BJ (cell line): ENCODE data around the gene HINFP. TPM values are rescaled to one million over a fixed set of nuclear protein-coding genes. Genes with fewer than 3 reads are reported as not detected.
"Not testable (repeated sequence)": the region's sequence is repeated elsewhere in the genome, so short reads cannot be mapped to it uniquely, and the experiment has no call there.

Source experiments
- CTCF ChIA-PET: fragments of 350-600 bp; formaldehyde crosslinking; extraction: SDS; loops from one replicate; lab custom pipeline; 2021; ENCODE audit warnings: antibody characterized with exemption, inconsistent platforms; lab: Yijun Ruan, JAX
- POLR2A ChIA-PET: fragments of 300-600 bp; sonication (Branson Sonifier 250); formaldehyde crosslinking; extraction: SDS; loops from one replicate; lab custom pipeline; 2021; ENCODE audit warnings: antibody characterized with exemption; lab: Charles Lee
- DNase-seq: peaks from one replicate; pipeline ENCODE4 v3.0.0-alpha.2; 2011; ENCODE audit warnings: low read depth
- H3K27me3 ChIP-seq: 2 replicates; pipeline ENCODE4 v1.6.0; 2011; ENCODE audit warnings: low read length; ENCODE audit not compliant: control insufficient read depth, insufficient read depth
- H3K36me3 ChIP-seq: 2 replicates; pipeline ENCODE4 v1.5.1; 2011; ENCODE audit warnings: low read length; ENCODE audit not compliant: control insufficient read depth, insufficient read depth
- H3K4me3 ChIP-seq: 2 replicates; pipeline ENCODE4 v1.5.1; 2011; ENCODE audit warnings: low read depth, mild to moderate bottlenecking, control low read depth, low read length
- polyA plus RNA-seq: library from polyadenylated mRNA; depleted of rRNA; stranded (reverse); fragments of >200 nt; gene quantifications from 2 replicates; pipeline ENCODE4 v1.2.3, GENCODE V29; 2011
- TF ChIP-seq, protein P1 (sequence below): IDR thresholded peaks from 2 replicates; pipeline ENCODE4 v1.5.1; 2011; ENCODE audit warnings: low read depth, mild to moderate bottlenecking, control low read depth, inconsistent platforms, low read length, moderate library complexity; ENCODE audit not compliant: insufficient read depth

The HINFP gene
- polyA plus RNA-seq, 1 experiment = 27.3 TPM

DNA sequence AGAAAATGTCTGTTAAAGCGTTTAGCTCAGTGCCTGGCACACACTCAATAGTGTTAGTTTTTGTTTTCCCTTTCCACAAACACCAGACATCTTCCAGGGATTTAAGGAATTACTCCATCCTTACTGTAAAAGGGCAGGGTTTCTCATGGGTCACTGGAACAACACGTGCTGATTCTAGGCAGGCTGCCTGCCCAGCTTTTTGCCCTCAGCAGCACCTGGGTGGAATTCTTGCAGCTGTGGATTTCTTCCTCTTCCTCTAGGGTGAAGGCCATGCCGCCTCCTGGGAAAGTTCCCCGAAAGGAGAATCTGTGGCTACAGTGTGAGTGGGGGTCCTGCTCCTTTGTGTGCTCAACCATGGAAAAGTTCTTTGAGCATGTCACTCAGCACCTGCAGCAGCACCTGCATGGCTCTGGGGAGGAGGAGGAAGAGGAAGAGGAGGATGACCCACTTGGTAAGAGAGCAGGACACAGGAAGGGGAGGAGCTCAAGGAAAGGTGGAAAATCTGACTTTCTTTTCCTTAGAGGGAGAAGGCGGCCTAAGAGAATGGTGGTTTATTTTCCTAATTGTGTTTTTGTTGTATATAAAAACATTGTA is 5.4 kb downstream of the HINFP start:
- CTCF ChIA-PET = interaction anchor here (1.0 to 3.1 kb wide), 3 partner anchors 18 to 197 kb away, joined by 3 to 14 read pairs (median 3); no protein-coding TSS in a partner anchor
- Histone ChIP-seq H3K36me3 (peaks cover 13% of the 10 kb centered on the region), H3K27me3 (no peaks in the 10 kb centered on the region), H3K4me3 (no peak overlapping the region)
- DNase-seq = no peak
- TF ChIP-seq, protein P1, sequence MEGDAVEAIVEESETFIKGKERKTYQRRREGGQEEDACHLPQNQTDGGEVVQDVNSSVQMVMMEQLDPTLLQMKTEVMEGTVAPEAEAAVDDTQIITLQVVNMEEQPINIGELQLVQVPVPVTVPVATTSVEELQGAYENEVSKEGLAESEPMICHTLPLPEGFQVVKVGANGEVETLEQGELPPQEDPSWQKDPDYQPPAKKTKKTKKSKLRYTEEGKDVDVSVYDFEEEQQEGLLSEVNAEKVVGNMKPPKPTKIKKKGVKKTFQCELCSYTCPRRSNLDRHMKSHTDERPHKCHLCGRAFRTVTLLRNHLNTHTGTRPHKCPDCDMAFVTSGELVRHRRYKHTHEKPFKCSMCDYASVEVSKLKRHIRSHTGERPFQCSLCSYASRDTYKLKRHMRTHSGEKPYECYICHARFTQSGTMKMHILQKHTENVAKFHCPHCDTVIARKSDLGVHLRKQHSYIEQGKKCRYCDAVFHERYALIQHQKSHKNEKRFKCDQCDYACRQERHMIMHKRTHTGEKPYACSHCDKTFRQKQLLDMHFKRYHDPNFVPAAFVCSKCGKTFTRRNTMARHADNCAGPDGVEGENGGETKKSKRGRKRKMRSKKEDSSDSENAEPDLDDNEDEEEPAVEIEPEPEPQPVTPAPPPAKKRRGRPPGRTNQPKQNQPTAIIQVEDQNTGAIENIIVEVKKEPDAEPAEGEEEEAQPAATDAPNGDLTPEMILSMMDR = no peak
- POLR2A ChIA-PET = no interaction called here

DNA sequence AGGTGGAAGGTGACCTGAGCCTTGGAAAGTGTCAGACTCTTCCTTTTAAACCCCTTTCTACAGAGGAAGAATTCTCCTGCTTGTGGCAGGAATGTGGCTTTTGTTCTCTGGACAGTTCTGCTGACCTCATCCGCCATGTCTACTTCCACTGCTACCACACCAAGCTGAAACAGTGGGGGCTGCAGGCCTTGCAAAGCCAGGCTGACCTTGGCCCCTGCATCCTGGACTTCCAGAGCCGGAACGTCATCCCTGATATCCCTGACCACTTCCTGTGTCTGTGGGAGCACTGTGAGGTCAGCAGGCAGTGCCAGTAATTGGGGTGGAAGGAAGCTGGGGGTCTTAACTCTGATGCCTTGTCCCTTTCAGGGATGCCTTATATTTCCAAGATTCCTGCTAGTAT is 9.3 kb downstream of the HINFP start:
- ChIA-PET POLR2A (no interaction called here), CTCF (interaction anchor here (0.8 kb wide), 1 partner anchor 15 kb away, joined by 3 read pairs; no protein-coding TSS in a partner anchor)
- Histone ChIP-seq H3K36me3 (peaks cover 26% of the 10 kb centered on the region), H3K27me3 (no peaks in the 10 kb centered on the region), H3K4me3 (no peak overlapping the region)
- TF ChIP-seq, protein P1 = no peak
- DNase-seq = no peak

DNA sequence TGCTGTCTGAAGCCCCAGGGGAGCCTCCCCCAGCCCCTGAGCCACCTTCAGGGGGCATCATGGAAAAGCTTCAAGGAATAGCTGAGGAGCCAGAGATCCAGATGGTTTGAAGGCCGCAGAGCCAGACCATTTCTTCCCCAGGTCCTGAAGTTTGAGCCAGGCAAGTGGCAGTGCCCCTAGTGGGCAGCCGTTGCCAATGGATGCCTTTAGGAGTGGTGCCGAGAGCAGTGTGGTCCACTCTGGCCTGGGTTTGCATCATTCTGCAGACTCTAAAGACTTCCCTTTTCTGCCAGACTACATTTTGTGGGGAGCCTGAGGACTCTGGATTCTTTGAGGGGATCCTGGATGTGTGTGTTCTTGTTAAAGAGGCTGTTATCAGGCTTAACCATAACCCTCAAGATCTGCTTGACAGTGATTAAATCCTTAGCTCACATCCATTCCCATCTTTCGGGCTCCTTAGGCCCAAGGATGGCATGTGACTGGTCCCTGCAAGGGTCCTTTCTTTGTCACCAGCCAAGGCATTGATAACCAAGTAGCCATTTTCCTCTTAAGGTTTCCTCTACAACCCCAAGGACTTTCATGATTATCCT is 13.1 kb downstream of the HINFP start:
- ChIA-PET CTCF (interaction anchor here (0.7 to 4.5 kb wide), 7 partner anchors 9 to 70 kb away, joined by 3 to 34 read pairs (median 4); partner anchors contain the start of gene HINFP), POLR2A (no interaction called here)
- no peak overlapping the region for H3K4me3 ChIP-seq
- peaks cover 26% of the 10 kb centered on the region for H3K36me3 ChIP-seq
- TF ChIP-seq, protein P1 = peak; percentile 58
- H3K27me3 ChIP-seq = no peaks in the 10 kb centered on the region
- DNase-seq = no peak

DNA sequence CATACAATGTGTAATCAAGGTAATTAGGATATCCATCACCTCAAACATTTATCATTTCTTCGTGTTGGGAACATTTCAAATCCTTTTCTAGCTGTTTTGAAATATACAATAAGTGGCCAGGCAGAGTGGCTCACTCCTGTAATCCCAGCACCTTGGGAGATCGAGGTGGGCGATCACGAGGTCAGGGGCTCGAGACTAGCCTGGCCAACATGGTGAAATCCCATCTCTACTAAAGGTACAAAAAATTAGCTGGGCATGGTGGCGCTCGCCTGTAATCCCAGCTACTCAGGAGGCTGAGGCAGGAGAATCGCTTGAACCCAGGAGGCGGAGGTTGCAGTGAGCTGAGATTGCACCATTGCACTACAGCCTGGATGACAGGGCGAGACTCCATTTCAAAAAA is 17.9 kb downstream of the HINFP start:
- CTCF ChIA-PET = interaction anchor here (1.0 to 1.8 kb wide), 2 partner anchors 12 to 184 kb away, joined by 4 to 6 read pairs; no protein-coding TSS in a partner anchor
- H3K27me3 ChIP-seq, H3K36me3 ChIP-seq, DNase-seq, POLR2A ChIA-PET, H3K4me3 ChIP-seq: not testable (repeated sequence)

DNA sequence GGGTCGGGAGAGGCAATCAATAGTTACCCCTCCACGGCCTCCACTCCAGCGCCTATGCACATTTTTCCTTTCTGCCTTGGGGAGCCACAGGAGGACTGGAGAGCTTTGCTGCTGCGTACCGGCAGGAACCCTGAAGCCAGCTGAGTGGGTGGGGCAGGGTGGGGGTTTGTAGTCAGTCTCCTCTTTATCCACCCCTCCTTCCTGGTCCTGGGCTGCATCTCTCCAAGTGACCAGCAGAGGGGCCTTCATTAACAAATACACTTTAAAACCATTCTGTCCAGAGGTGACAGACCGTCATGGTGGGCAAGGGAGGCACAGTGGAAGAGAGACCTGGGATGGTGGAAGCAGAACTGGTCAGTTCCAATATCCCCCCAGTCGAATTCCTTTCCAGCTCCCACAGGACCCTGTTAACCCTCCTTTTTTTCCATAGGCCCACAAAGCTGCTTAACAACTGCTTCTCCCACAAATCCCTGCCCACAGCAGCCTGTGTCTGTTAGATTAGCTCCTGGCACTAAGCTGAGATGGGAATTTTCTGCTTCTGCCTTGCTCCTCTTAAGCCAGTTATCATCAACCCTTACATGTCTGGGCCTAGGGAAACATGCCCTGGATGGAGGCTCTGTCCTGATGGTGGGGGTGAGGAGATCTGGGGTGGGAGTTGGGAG is 23.6 kb downstream of the HINFP start:
- Histone ChIP-seq H3K27me3 (peaks cover 3% of the 10 kb centered on the region; the same call in 1 of the 2 replicates), H3K4me3 (no peak overlapping the region), H3K36me3 (no peaks in the 10 kb centered on the region)
- TF ChIP-seq, protein P1 = peak; percentile 83
- ChIA-PET POLR2A (interaction anchor here (0.6 kb wide), 2 partner anchors 23 to 47 kb away, joined by 3 to 7 read pairs; partner anchors contain the start of gene HINFP), CTCF (interaction anchor here (0.6 to 5.3 kb wide), 26 partner anchors 10 to 236 kb away, joined by 3 to 34 read pairs (median 4); partner anchors contain the start of genes C2CD2L, CBL, DPAGT1 and USP2)
- peak; percentile 16 for DNase-seq
